Sigmoid colon (tissue), 4 donors: ENCODE measurements around the gene DCX.

ENCODE experiments used
- CTCF ChIP-seq, 4 experiments: fragments of 450-650 bp in 3 of 4; fragments of 200-600 bp in 1 of 4; IDR thresholded peaks; one replicate each; pipeline ENCODE4 v1.5.1; 2016 to 2019; ENCODE audit warnings: antibody characterized with exemption in 4 of 4, mild to moderate bottlenecking in 3 of 4, moderate library complexity in 2 of 4
- EP300 ChIP-seq, 4 donors: sonication (generic); formaldehyde crosslinking; IDR thresholded peaks; one replicate each; pipeline ENCODE4 v1.6.1; 2017; ENCODE audit warnings: antibody characterized with exemption in 4 of 4
- POLR2A ChIP-seq, 2 donors: fragments of 450-650 bp; IDR thresholded peaks; one replicate each; pipeline ENCODE4 v1.6.1; 2016; ENCODE audit warnings: antibody characterized with exemption in 2 of 2, mild to moderate bottlenecking in 2 of 2, moderate library complexity in 2 of 2
- POLR2AphosphoS5 ChIP-seq, 4 donors: sonication (generic); formaldehyde crosslinking; IDR thresholded peaks; one replicate each; pipeline ENCODE4 v1.6.1; 2017; ENCODE audit warnings: antibody characterized with exemption in 4 of 4

GRCh38 chrX:111376897-111377578 lies 35.0 kb downstream of the DCX start:
- no peak for TF ChIP-seq CTCF (IDR thresholded peaks at IDR 0.05)
- no peak for TF ChIP-seq EP300 (IDR thresholded peaks at IDR 0.05)
- no peak for TF ChIP-seq POLR2A (IDR thresholded peaks at IDR 0.05)
- TF ChIP-seq POLR2AphosphoS5 (IDR thresholded peaks at IDR 0.05) = no peak
